Hematopoietic multipotent progenitor cell (in vitro differentiated cells): ENCODE data around the gene AK1. TPM values are rescaled to one million over a fixed set of nuclear protein-coding genes. Genes with fewer than 3 reads are reported as not detected.
"Not testable (repeated sequence)": the region's sequence is repeated elsewhere in the genome, so short reads cannot be mapped to it uniquely, and the experiment has no call there.

Experiments used
- DNase-seq, 3 donors: peaks; one replicate each; pipeline ENCODE4 v3.0.0-alpha.2; 2011 to 2015; ENCODE audit warnings: low read depth in 2 of 3, low spot score in 2 of 3
- total RNA-seq: library from RNA; depleted of rRNA; stranded (reverse); fragments of >200 nt; gene quantifications from one replicate; pipeline ENCODE4 v1.2.3, GENCODE V29; 2012

AK1 gene
- total RNA-seq, 1 donor: 0.27 TPM

DNA sequence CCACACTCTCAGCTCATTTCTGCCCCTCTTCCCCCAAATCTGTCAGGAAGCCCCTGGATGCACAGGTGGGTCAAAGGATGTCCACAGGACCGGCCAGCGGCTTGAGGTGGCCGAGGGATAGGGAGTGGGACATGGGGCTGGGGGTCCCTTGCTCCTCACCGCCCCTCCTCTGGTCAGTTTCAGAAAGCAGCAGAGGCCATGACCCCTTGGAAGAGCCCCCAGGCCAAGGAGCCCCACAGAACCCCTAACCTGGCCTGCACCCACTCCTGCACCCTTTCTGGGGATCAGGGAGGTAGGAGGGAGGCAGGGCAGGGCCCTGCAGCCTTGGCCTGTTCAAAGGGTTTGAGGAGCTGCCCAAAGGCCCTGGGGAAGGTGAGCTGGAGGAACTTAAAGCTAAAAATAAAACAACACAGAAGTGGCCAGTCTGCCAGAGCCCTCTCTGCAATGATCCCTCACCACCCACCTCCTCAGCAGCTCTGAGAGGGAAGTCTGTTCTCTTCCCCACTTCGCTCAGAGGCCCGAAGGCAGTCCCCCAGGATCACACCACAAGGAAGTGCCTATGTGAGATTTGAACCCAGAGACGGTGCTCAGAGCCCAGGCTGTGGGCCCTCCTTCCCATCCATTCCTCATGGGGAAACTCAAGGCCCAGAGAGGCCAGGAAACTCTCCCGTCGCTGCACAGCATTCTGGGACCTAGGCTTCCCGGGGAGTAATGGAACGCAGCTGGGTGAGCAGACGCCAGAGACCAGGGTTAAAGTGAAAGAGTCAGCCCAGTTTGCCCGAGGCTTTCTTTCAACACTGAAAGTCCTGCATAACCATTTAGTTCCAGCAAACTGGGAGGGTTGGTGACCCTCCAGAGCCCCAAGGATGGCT is 23.9 kb downstream of the AK1 start:
- DNase-seq: no peak

DNA sequence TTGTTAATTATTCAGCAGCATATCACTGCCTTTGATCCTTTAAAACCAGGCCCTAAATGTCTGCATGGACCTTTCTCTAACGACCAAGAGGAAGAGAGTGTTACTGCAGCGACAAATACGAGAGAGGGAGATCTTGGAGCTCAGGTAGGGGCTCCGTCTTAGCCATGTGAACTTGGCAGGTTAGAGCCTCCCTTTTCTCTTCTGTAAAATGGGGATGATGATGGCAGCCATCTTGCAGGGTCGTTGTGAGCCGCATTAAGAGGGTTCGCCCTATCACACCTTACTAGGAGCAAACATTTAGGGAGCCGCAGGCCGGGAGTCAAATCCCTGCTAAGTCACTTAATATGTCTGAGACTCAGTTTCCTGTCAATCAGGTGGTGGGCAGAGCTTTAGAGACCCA is 24.6 kb downstream of the AK1 start:
- no peak for DNase-seq

DNA sequence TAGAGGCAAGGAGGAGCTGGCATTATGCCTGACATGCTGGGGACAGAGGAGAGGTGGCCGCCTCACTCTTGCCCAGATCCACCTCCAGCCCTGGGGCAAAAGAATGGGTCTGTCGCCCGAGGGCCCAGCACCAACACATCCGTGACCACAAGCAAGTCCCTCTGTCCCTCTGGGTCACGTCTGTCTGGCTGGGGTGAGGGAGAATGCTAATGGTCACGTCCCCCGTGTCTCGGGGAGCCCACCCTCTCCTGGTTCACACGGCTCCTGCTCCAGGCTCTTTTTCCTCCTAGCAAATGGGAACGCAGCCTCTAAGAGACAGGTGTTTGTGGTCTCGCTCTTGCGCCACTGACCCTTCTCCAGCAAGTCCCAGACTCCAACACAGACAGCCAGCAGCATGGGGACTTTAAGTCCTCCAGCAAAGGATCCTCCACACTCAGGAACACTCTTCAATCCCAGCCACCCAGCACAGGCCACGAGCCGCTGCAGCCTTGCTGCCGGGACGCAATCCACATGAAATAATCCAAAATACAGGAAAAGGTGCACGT is 27.1 kb downstream of the AK1 start:
- no peak for DNase-seq

DNA sequence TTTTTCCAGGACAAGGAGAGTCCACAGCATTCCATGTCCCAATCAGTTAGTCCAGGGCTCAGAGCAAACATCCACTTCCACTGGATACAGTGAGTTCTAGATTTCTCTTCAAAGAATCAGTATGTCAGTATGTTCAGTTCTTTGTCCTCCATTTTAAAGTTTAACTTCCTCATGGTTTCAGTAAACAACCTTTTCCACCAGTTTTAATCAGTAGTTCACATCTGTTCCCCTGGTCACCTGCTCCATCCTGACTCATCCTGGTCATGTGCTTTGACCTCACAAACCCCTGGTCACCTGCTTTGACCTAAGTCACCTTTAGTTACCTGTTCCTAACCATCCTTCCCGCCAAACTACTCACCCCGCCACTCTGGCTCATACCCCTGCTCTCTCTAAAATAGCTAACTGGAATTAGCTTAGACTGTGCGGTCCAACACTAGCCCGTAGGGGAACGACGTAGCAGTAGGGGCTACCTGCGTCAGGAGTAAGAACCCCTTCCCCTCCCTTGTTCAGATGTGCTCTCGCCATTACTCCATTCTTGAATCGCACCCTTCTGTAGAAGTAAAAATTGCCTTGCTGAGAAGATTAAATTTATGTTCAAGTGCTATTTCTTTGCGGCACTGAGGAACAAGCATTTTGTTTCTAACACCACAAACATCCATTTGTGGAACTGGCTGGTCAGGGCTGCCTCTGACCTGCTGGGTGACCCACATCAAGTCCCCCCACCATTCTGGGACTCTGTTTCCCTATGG is 28.5 kb downstream of the AK1 start:
- no peak for DNase-seq

- no peak for DNase-seq
Measured at GRCh38 chr9:127847833-127848755, 29.4 kb downstream of the AK1 start.

DNA sequence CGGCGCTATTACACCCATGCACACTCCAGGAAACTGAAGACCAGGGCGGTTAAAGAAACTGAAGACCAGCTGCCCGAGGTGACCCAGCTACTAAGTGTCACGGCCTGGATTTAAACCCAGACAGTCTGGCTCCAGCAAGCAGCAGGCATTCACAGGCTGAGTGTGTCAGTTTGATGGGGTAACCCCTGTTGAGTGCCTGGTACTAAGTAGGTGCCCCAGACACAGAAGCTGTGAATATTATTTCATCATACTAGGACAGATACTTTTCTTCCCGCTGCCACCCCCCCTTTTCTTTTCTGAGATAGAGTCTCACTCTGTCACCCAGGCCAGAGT is 30.3 kb downstream of the AK1 start:
- no peak for DNase-seq

GRCh38 chr9:127846443-127847177 is 30.9 kb downstream of the AK1 start:
- DNase-seq: no peak

DNA sequence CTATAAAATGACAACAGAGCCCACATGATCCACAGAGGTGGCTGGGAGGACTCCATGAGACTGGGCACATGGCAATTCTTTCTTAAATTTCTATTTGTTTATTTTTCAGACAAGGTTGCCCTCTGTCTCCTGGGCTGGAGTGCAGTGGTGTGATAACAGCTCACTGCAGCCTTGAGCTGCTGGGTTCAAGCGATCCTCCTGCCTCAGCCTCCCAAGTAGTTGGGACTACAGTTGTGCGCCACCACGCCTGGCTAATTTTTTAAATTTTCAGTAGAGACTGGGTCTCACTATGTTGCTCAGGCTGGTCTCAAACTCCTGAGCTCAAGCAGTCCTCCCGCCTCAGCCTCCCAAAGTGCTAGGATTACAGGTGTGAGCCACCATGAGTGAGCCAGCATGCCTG is 31.9 kb downstream of the AK1 start:
- DNase-seq: not testable (repeated sequence)

GRCh38 chr9:127844821-127845359 is 32.6 kb downstream of the AK1 start:
- no peak for DNase-seq

- DNase-seq: no peak
Measured at GRCh38 chr9:127841087-127841835, 36.2 kb downstream of the AK1 start.

GRCh38 chr9:127838375-127839078 is 38.9 kb downstream of the AK1 start:
- DNase-seq: no peak

- DNase-seq: peak in 2 of 3 donors; percentile 29 to 58
Measured at GRCh38 chr9:127837346-127837745, 40.1 kb downstream of the AK1 start.

GRCh38 chr9:127836561-127836960 is 40.9 kb downstream of the AK1 start:
- DNase-seq: not testable (repeated sequence)

- DNase-seq: peak in 2 of 3 donors; percentile 83 to 87
Measured at GRCh38 chr9:127835991-127836516, 41.4 kb downstream of the AK1 start.

DNA sequence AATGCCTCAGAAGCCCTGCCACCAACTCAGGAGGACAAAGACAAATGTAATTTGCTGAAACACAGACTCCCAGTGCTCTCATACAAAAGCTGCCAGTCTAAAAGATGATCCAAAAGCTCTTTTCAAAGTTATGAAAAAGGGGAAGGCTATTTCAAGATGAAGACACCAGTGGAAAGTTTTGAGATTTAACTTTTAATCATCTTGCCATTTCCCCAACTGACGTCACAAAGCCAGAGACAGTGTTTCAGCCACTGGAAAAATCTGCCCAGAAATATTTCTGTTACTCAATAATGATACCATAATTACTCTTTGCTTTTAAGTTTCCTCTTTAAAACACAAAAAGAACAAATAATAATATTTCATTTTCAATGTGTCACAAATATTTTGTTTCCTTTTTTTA is 43.9 kb downstream of the AK1 start:
- peak in 2 of 3 donors; percentile 31 to 61 for DNase-seq

GRCh38 chr9:127832248-127832647 is 45.2 kb downstream of the AK1 start:
- DNase-seq: no peak

GRCh38 chr9:127829205-127829906 is 48.1 kb downstream of the AK1 start:
- no peak for DNase-seq
